Jurkat, Clone E6-1 (cell line): ENCODE data around the gene IL1RAPL1.
A peak's percentile ranks its signal among the peaks of the same experiment; 100 is the strongest.

Experiments
- DNase-seq: peaks from one replicate; pipeline ENCODE4 v3.0.0-alpha.2; 2011; ENCODE audit warnings: low read depth, low spot score
- H3K4me3 ChIP-seq: 2 replicates; pipeline ENCODE4 v1.5.1; 2011; ENCODE audit warnings: mild to moderate bottlenecking, low read length, control low read depth, moderate library complexity

The IL1RAPL1 gene

DNA sequence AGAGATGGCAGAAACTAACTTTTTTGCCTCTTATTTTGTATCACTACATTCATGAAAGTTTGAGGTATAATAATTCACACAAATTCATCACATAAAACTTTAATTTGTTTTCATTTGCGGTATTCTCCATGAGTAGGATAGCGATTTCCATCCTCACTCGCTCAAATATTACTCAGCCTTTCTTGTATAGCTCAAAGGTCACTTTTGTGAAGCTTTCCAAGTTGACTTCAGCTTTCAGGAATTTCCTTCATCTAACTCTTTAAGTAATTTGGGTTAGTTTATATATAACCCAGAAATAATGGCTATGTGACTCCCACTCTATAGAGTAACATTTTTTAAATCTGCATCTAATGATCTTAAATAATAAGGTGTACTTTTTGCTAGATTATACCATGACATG, 314.4 kb downstream of the IL1RAPL1 start:
- no peak overlapping the region for H3K4me3 ChIP-seq
- DNase-seq = no peak

- H3K4me3 ChIP-seq = no peak overlapping the region
- no peak for DNase-seq
These were observed 323.2 kb downstream of the IL1RAPL1 start for GRCh38 chrX:28910487-28910886.

- no peak for DNase-seq
- no peak overlapping the region for H3K4me3 ChIP-seq
These were observed 333.1 kb downstream of the IL1RAPL1 start for GRCh38 chrX:28920153-28920943.

DNA sequence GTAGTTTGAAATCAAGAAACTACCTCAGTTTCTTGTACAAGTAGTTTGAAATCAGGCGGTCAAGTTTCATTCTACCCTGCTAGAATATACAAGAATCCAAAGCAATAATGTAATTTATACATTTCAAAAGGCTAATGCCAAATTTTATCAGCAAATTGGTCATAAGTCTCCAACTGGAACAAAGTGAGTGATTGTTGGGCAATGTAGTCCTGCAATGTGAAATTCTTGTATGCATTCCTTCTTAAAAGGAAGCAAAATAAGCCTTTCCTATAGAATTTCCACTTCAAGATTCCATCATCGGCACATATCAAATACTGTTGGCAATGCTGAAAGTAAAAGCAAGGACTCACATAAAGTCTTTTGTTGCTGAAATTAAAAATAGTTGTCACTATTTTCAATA, 334.9 kb downstream of the IL1RAPL1 start:
- DNase-seq = no peak
- no peak overlapping the region for H3K4me3 ChIP-seq

GRCh38 chrX:28946846-28947245, 359.6 kb downstream of the IL1RAPL1 start:
- DNase-seq = no peak
- no peak overlapping the region for H3K4me3 ChIP-seq

DNA sequence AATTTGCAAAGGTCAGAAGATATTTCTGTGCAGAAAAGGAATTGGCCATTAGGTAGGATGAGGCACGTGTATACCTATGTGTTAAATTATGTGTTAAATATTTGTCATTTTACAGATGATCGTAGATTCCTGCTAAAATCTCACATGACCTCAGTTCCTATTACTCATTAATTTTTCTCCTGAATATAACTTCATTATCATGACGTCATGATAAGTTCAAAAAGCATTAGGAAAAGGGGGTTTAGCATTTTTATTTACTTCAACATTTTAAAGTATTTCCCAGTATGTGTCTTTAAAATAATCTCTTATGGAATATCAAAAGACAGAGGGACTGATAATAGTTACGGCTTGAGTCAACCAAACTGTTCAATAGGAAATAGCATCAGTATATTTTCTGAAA, 372.8 kb downstream of the IL1RAPL1 start:
- DNase-seq = no peak
- H3K4me3 ChIP-seq = no peak overlapping the region

- no peak overlapping the region for H3K4me3 ChIP-seq
- DNase-seq = no peak
These were observed 379.1 kb downstream of the IL1RAPL1 start for GRCh38 chrX:28966331-28966730.

DNA sequence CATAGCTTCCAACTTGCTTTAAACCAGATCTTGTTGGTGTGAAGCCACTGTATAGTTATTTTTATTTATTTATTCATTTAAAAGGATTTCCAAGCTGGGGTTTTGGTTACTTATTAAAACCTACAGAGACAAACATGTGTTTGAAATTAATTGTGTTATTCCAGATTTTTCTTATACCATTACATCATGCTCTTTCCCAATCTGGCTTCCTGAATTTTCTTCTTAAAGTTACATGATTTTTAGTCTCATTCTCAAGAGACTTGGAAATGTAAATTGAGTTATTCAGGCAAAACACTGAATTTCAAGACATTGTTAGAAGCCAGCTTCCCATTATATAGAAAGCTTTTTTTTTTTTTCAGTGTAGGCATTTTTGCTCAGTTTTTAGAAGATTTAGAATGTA, 381.9 kb downstream of the IL1RAPL1 start:
- H3K4me3 ChIP-seq = no peak overlapping the region
- no peak for DNase-seq

- H3K4me3 ChIP-seq = no peak overlapping the region
- no peak for DNase-seq
These were observed 392.6 kb downstream of the IL1RAPL1 start for GRCh38 chrX:28979877-28980276.

DNA sequence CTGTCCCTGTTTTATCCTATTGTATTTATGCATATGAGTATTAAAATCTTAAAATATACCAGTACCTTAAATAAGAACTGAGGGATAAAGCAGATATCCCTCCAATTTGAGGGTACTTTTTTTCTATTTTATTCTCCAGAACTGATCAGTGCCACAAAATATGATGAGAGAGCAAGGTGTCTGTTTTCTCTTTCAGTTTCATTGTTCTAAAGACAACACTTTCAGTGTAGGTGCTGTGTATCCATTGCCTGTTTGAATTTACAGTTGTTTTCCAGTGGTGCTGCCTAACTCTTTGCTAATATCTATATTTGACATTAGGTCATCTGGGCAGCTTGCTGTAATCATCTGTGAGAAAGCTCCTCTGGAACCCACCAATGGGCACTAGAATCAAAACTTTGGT, 394.7 kb downstream of the IL1RAPL1 start:
- DNase-seq = no peak
- no peak overlapping the region for H3K4me3 ChIP-seq

- no peak overlapping the region for H3K4me3 ChIP-seq
- DNase-seq = no peak
These were observed 401.0 kb downstream of the IL1RAPL1 start for GRCh38 chrX:28988246-28988645.

- DNase-seq = no peak
- no peak overlapping the region for H3K4me3 ChIP-seq
These were observed 410.6 kb downstream of the IL1RAPL1 start for GRCh38 chrX:28997706-28998463.

GRCh38 chrX:28998609-28999135, 411.4 kb downstream of the IL1RAPL1 start:
- H3K4me3 ChIP-seq = no peak overlapping the region
- DNase-seq = no peak

GRCh38 chrX:29012867-29013266, 425.6 kb downstream of the IL1RAPL1 start:
- DNase-seq = no peak
- H3K4me3 ChIP-seq = no peak overlapping the region

GRCh38 chrX:29023207-29023606, 436.0 kb downstream of the IL1RAPL1 start:
- H3K4me3 ChIP-seq = no peak overlapping the region
- DNase-seq = no peak

- H3K4me3 ChIP-seq = no peak overlapping the region
- peak; percentile 0 for DNase-seq
These were observed 437.6 kb downstream of the IL1RAPL1 start for GRCh38 chrX:29024871-29025270.

DNA sequence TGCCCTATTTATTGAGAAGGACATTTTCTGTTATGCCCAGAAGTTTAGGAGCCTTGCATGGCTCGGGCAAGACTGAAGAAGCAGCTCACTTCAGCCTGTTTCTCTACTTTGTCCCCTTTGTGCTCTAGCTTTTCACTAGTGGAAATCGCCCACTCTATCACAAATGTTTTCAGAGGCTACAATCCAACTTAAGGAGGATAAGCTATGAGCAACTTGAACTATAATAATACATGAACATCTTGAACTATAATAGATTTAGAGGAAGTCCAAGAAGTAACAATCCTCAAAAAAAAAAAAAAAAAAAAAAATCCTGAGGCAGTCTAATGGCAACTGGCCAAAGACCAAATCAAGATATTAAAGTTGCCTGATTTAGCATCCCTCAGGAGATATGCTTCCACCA, 452.3 kb downstream of the IL1RAPL1 start:
- no peak for DNase-seq
- H3K4me3 ChIP-seq = no peak overlapping the region

DNA sequence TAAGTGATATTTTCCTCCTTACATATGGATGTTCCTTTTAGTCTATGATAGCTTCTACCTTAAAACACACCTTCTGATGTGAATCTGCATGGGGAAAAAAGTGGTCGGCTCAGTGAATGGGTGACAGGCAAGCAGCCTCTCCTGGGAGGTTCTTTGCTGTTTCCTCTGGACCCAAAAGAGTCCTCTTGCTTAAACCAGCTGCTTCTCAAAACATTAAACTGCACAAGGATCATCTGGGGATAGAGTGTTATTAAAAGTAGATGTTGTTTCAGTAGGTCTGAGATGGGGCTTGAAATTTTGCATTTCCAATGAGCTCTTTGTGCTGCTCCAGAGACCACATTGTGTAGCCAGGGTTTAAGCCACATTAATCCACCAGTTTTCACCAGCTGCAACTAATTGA, 452.9 kb downstream of the IL1RAPL1 start:
- H3K4me3 ChIP-seq = no peak overlapping the region
- DNase-seq = no peak

GRCh38 chrX:29042341-29042740, 455.1 kb downstream of the IL1RAPL1 start:
- H3K4me3 ChIP-seq = no peak overlapping the region
- no peak for DNase-seq

- DNase-seq = no peak
- H3K4me3 ChIP-seq = no peak overlapping the region
These were observed 456.5 kb downstream of the IL1RAPL1 start for GRCh38 chrX:29043746-29044145.
